ENCODE results near the gene TMEM184A. TPM values are rescaled to one million over a fixed set of nuclear protein-coding genes. Genes with fewer than 3 reads are reported as not detected.

Gene TMEM184A
- polyA plus RNA-seq, 2 donors: 80.2 to 187 TPM

DNA sequence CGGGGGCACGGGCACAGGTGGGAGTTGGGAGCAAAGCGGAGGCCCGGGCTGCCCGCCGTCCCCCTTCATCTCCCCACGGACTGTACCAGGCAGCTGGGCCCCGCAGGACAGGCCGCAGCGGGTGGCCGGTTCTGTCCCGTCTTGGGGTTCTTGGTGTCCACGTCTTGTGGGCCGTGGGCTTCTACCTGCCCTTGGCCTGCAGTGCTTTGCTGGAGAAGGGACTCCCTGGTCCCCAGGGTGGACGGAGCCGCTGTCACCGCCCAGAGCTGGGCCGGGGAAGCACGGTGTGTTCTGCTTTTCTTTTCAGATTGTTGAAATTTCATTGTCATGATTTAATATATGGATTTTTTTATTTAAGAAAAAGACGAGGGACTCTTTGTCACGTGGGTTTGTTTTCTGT is 13.7 kb downstream of the TMEM184A start:
- Histone ChIP-seq H3K27me3 (ENCODE audit: control insufficient read depth in 1 of 2, insufficient read depth in 2 of 2, low read length in 2 of 2) (no peaks in the 10 kb centered on the region), H3K9me3 (ENCODE audit: control insufficient read depth in 2 of 2, insufficient read depth in 1 of 2, low read depth in 1 of 2, low read length in 1 of 2) (no peaks in the 10 kb centered on the region), H3K4me1 (ENCODE audit: control insufficient read depth in 2 of 2, insufficient read depth in 2 of 2, low read length in 1 of 2) (peaks cover 0 to 33% of the 10 kb centered on the region in 2 donors), H3K36me3 (ENCODE audit: control insufficient read depth in 2 of 2, insufficient read depth in 2 of 2, low read length in 1 of 2) (peaks cover 0 to 53% of the 10 kb centered on the region in 2 donors), H3K4me3 (ENCODE audit: low read depth in 1 of 2, low read length in 2 of 2) (no peak overlapping the region), H3K27ac (ENCODE audit: low read depth in 2 of 2, low read length in 1 of 2) (no peak overlapping the region)
- WGBS, 2 donors: 87 to 89% methylated on average over 21 of the region's 21 CpGs

DNA sequence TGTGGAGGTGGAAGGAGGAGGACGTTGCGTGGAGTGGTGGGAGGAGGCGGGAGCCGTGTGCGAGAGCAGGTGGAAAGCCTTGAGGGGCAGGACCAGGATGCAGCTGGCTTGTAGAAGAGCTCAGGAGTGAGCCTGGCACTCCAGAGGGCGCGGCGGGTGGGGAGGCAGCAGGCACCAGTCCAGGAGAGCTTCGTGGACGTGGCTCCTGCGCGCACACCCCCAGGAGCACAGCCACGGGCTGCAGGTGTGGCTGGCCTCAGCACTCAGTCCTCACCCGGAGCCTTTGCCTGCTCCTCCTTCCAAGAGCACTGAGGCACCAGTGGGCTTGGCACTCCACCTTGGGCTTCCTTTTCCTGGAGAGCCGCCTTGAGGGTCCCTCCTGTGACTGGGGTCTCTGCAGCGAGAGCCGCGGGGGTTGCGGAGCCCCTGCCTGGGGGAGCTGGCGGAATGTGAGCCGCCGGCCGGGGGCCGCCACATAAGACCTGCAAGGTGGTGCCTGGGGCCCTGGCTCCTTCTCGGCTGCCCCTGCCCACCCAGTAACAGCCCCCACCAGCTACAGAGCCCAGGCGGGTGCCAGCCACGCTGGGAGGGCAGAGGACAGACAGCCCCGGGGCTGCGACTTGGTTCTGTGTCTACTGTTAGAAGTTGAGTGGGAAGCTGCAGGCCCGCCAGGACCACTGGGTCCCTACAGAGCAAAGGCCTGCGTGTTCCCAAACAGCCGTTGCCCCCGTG is 14.4 kb downstream of the TMEM184A start:
- WGBS, 2 donors: 85 to 88% methylated on average over 29 to 33 of the region's 33 CpGs
- Histone ChIP-seq H3K36me3 (ENCODE audit: control insufficient read depth in 2 of 2, insufficient read depth in 2 of 2, low read length in 1 of 2) (peaks cover 0 to 50% of the 10 kb centered on the region in 2 donors), H3K9me3 (ENCODE audit: control insufficient read depth in 2 of 2, insufficient read depth in 1 of 2, low read depth in 1 of 2, low read length in 1 of 2) (no peaks in the 10 kb centered on the region), H3K27ac (ENCODE audit: low read depth in 2 of 2, low read length in 1 of 2) (no peak overlapping the region), H3K4me3 (ENCODE audit: low read depth in 1 of 2, low read length in 2 of 2) (no peak overlapping the region), H3K4me1 (ENCODE audit: control insufficient read depth in 2 of 2, insufficient read depth in 2 of 2, low read length in 1 of 2) (peaks cover 5 to 38% of the 10 kb centered on the region in 2 donors), H3K27me3 (ENCODE audit: control insufficient read depth in 1 of 2, insufficient read depth in 2 of 2, low read length in 2 of 2) (no peaks in the 10 kb centered on the region)

DNA sequence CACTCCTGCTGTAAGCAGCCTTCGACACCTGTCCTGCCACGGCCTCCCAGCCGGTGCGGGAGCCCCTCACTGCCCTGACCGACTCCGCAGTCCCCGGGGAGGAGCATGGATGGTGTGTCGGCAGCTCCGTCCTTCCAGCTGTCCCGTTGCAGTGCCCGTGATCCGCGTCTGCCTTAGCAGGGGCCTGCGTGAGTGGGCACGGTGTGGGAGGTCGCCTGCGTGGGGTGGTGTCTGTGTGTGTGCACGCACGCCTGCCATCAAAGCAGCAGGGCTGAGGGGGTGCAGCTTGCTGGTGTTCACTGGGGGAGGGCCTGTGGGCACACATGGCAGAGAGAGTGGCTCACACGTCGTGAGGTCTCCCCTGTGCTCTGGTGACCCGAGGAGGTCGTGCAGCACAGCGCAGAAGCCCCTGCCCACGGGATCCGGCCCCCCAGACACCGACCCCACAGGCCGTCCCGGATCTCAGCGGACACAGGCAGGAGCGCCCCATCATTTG is 15.2 kb downstream of the TMEM184A start:
- 91 to 94% methylated on average over 31 of the region's 31 CpGs for WGBS, 2 donors

DNA sequence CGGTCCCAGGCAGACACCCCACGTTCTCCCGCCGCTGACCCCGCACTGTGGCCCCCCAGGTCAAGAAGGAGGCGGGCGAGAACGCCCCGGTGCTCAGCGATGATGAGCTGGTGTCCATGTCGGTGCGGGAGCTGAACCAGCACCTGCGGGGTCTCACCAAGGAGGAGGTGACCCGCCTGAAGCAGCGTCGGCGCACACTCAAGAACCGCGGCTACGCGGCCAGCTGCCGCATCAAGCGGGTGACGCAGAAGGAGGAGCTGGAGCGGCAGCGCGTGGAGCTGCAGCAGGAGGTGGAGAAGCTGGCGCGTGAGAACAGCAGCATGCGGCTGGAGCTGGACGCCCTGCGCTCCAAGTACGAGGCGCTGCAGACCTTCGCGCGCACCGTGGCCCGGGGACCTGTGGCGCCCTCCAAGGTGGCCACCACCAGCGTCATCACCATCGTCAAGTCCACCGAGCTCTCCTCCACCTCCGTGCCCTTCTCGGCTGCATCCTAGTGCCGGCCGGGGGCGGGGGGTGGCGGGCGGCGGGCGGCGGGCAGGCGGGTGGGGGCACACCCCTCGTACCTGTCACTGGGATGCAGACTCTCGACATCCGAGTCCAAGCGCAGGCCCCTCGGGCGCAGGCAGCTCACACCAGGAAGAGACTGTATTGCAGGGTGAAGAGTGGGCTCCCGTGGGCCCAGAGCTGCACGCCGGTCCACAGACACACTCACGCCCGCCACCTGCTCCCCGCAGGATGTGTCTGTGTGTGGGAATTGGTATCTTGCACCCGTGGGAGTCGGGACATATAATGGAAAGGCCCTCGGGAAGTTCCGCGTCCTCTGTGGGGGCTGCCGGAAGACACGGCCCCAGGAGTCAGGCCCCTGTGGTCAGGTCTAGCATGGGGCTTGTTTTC is 15.9 kb downstream of the TMEM184A start:
- no peaks in the 10 kb centered on the region for H3K27me3 ChIP-seq (ENCODE audit: control insufficient read depth in 1 of 2, insufficient read depth in 2 of 2, low read length in 2 of 2)
- peaks cover 0 to 46% of the 10 kb centered on the region in 2 donors for H3K36me3 ChIP-seq (ENCODE audit: control insufficient read depth in 2 of 2, insufficient read depth in 2 of 2, low read length in 1 of 2)
- H3K4me1 ChIP-seq (ENCODE audit: control insufficient read depth in 2 of 2, insufficient read depth in 2 of 2, low read length in 1 of 2): peaks cover 5 to 37% of the 10 kb centered on the region in 2 donors
- WGBS, 2 donors: 93 to 96% methylated on average over 70 to 73 of the region's 73 CpGs
- no peak overlapping the region for H3K27ac ChIP-seq (ENCODE audit: low read depth in 2 of 2, low read length in 1 of 2)
- no peak overlapping the region for H3K4me3 ChIP-seq (ENCODE audit: low read depth in 1 of 2, low read length in 2 of 2)
- H3K9me3 ChIP-seq (ENCODE audit: control insufficient read depth in 2 of 2, insufficient read depth in 1 of 2, low read depth in 1 of 2, low read length in 1 of 2): no peaks in the 10 kb centered on the region

More for the DNA sequence above, 15.2 kb downstream of the TMEM184A start:
- H3K9me3 ChIP-seq (ENCODE audit: control insufficient read depth in 2 of 2, insufficient read depth in 1 of 2, low read depth in 1 of 2, low read length in 1 of 2): no peaks in the 10 kb centered on the region
- peaks cover 0 to 51% of the 10 kb centered on the region in 2 donors for H3K36me3 ChIP-seq (ENCODE audit: control insufficient read depth in 2 of 2, insufficient read depth in 2 of 2, low read length in 1 of 2)
- H3K4me3 ChIP-seq (ENCODE audit: low read depth in 1 of 2, low read length in 2 of 2): no peak overlapping the region
- H3K27me3 ChIP-seq (ENCODE audit: control insufficient read depth in 1 of 2, insufficient read depth in 2 of 2, low read length in 2 of 2): no peaks in the 10 kb centered on the region
- no peak overlapping the region for H3K27ac ChIP-seq (ENCODE audit: low read depth in 2 of 2, low read length in 1 of 2)
- peaks cover 5 to 39% of the 10 kb centered on the region in 2 donors for H3K4me1 ChIP-seq (ENCODE audit: control insufficient read depth in 2 of 2, insufficient read depth in 2 of 2, low read length in 1 of 2)

DNA sequence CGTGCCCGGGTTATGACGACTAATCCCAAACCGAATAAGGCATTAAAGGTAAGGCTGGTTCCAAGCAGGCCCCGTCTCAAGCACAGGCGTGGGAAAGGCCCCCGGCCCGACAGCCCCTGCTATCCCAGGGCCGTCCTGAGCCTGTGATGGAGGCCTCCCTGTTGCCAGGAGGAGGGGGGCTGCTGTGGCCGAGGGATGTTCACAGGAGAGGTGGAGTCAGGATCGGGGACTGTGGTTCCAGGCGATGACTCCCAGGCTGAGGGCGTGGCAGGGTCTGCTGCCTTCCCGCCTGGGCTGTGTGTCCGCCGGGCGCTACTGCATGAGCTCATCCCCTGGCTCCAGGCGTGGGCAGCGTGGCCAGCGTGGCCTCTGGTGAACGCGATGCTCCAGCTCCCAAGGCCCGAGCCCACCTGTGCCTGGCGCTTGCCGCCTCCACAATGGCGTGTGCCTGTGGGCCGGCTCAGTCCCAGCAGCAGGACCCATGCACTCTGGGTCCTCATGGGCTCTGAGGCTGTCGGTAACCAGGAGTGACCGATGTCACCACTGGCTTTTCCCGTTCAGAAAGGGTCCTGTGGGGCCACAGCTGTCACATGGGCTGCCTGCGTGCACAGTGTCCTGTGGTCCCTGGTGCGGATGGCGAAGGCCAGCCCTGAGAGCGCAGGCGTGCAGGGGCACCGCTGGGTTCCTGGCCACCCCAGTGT is 16.7 kb downstream of the TMEM184A start:
- Histone ChIP-seq H3K9me3 (ENCODE audit: control insufficient read depth in 2 of 2, insufficient read depth in 1 of 2, low read depth in 1 of 2, low read length in 1 of 2) (no peaks in the 10 kb centered on the region), H3K4me3 (ENCODE audit: low read depth in 1 of 2, low read length in 2 of 2) (no peak overlapping the region), H3K27me3 (ENCODE audit: control insufficient read depth in 1 of 2, insufficient read depth in 2 of 2, low read length in 2 of 2) (no peaks in the 10 kb centered on the region), H3K36me3 (ENCODE audit: control insufficient read depth in 2 of 2, insufficient read depth in 2 of 2, low read length in 1 of 2) (peaks cover 0 to 43% of the 10 kb centered on the region in 2 donors), H3K4me1 (ENCODE audit: control insufficient read depth in 2 of 2, insufficient read depth in 2 of 2, low read length in 1 of 2) (peaks cover 8 to 34% of the 10 kb centered on the region in 2 donors), H3K27ac (ENCODE audit: low read depth in 2 of 2, low read length in 1 of 2) (no peak overlapping the region)
- WGBS, 2 donors: 81 to 88% methylated on average over 34 to 36 of the region's 36 CpGs

DNA sequence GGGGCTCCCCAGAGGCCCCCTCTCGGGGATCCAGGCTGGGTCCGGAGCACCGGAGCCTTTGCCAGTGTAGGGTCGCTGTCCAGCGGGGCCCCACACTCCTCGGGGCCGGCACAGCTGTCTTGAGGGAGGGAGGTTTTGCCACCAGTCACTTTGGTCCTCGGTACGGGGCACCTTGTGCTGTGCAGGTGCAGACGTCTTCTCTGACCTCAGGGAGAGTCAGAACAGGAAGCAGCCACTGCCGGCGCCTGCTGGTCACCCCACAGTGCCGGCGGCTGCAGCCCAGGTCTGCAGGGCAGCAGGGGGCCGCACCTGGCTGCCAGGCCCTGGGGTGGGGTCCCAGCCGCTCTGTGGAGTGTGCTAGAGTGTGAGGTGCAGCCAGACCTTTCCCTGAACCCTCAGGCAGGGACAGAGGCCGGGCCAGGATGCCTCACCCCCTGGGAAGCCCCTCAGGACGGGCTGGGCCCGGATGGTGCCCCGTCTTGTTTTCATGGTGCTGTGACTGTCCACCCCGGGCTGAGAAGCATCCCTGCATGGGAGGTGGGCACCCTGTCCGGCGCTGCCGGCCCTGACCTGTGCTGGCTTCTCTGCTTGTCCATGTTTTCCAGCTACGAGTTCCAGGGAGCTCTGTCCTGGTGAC is 17.3 kb downstream of the TMEM184A start:
- 72 to 73% methylated on average over 25 of the region's 25 CpGs for WGBS, 2 donors
- Histone ChIP-seq H3K4me3 (ENCODE audit: low read depth in 1 of 2, low read length in 2 of 2) (no peak overlapping the region), H3K27ac (ENCODE audit: low read depth in 2 of 2, low read length in 1 of 2) (peak overlapping the region; percentile 20 to 77), H3K9me3 (ENCODE audit: control insufficient read depth in 2 of 2, insufficient read depth in 1 of 2, low read depth in 1 of 2, low read length in 1 of 2) (no peaks in the 10 kb centered on the region), H3K27me3 (ENCODE audit: control insufficient read depth in 1 of 2, insufficient read depth in 2 of 2, low read length in 2 of 2) (no peaks in the 10 kb centered on the region), H3K36me3 (ENCODE audit: control insufficient read depth in 2 of 2, insufficient read depth in 2 of 2, low read length in 1 of 2) (peaks cover 0 to 38% of the 10 kb centered on the region in 2 donors), H3K4me1 (ENCODE audit: control insufficient read depth in 2 of 2, insufficient read depth in 2 of 2, low read length in 1 of 2) (peaks cover 11 to 35% of the 10 kb centered on the region in 2 donors)

DNA sequence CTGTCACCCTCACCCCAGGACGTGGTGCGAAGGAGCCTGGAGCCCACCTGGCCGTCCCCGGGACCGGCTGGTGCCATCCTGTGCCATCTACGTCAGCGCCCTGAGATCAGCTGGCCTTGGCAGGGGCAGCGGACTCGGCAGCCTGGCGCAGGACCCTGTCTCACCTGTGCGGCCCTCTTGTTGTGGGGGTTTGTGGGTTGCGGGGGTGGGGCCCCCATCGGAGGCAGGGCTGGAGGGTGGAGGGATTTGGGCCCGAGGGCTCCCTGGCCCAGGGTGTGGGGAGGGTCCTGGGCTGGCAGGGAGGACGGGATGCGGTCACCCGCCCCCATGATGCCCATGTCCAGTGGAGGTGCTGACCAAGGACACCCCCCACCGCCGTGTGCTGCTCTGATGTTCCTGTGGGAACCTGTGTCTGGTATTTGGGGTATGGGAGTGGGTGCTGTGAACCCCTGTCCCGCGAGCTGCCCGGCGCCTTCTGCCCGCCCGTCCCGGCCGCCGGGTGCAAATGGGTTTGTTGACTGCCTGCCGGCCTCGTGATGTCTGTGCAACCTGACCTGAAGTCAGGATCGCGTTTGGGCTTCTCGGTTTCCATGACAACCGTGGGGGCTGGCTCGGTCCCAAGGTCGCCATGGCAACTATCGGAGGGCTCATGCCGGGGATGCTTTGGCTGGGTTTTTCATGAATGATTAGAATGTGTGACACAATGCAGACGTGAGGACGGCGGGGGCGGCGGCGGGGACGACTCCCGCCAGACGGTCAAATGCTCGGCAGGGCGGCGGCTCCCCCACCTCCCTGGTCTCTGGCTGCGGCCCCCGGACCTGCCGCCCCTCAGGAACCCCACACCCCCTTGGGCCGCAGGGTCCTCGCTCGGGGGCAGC is 18.2 kb downstream of the TMEM184A start:
- peaks cover 13 to 40% of the 10 kb centered on the region in 2 donors for H3K4me1 ChIP-seq (ENCODE audit: control insufficient read depth in 2 of 2, insufficient read depth in 2 of 2, low read length in 1 of 2)
- H3K27ac ChIP-seq (ENCODE audit: low read depth in 2 of 2, low read length in 1 of 2): peak overlapping the region; percentile 77 to 83
- peak overlapping the region; percentile 13 to 48 for H3K4me3 ChIP-seq (ENCODE audit: low read depth in 1 of 2, low read length in 2 of 2)
- H3K27me3 ChIP-seq (ENCODE audit: control insufficient read depth in 1 of 2, insufficient read depth in 2 of 2, low read length in 2 of 2): no peaks in the 10 kb centered on the region
- H3K36me3 ChIP-seq (ENCODE audit: control insufficient read depth in 2 of 2, insufficient read depth in 2 of 2, low read length in 1 of 2): peaks cover 0 to 38% of the 10 kb centered on the region in 2 donors
- WGBS, 2 donors: 25 to 31% methylated on average over 50 to 56 of the region's 56 CpGs
- H3K9me3 ChIP-seq (ENCODE audit: control insufficient read depth in 2 of 2, insufficient read depth in 1 of 2, low read depth in 1 of 2, low read length in 1 of 2): no peaks in the 10 kb centered on the region

DNA sequence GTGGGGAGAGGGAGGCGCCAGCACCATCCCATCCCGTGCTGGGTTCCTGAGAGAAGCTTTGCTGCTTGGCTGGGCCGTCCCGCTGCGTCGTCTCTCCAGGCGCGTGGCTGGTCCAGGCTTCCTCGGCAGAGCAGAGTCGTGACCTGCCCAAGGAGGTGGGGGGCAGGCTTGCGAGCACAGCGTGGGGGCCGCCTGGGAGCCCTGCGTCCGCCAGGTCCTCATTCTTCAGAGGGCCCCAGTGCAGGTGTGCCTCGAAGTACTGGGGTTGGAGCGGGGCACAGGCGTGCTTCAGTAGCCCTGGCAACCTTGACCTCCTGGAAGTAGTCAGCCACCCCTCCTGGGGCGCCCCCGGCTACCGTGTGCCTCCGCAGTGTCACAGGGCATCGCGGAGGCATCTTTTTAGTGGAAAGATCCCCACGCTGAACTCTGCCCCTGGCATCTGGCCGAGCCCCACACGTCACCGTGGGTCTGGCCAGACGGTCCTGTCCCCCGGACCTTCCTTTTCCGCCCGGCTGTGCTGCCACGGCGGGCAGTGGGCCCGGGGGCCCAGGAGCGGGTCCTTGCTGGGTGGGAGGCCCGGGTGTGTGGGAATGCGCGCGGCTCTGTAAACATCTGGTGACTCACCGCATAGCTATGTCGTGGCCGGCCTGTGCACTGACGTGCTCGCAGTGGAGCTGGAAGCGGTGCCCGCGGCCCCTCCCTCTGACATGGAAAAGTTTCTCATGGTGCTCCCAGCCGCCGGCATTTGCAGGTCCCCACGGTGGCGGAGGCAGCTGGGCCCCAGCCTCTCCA is 19.1 kb downstream of the TMEM184A start:
- Histone ChIP-seq H3K27ac (ENCODE audit: low read depth in 2 of 2, low read length in 1 of 2) (peak overlapping the region; percentile 77 to 92), H3K4me3 (ENCODE audit: low read depth in 1 of 2, low read length in 2 of 2) (peak overlapping the region; percentile 15 to 48), H3K4me1 (ENCODE audit: control insufficient read depth in 2 of 2, insufficient read depth in 2 of 2, low read length in 1 of 2) (peaks cover 15 to 41% of the 10 kb centered on the region in 2 donors), H3K9me3 (ENCODE audit: control insufficient read depth in 2 of 2, insufficient read depth in 1 of 2, low read depth in 1 of 2, low read length in 1 of 2) (no peaks in the 10 kb centered on the region), H3K27me3 (ENCODE audit: control insufficient read depth in 1 of 2, insufficient read depth in 2 of 2, low read length in 2 of 2) (no peaks in the 10 kb centered on the region), H3K36me3 (ENCODE audit: control insufficient read depth in 2 of 2, insufficient read depth in 2 of 2, low read length in 1 of 2) (peaks cover 0 to 35% of the 10 kb centered on the region in 2 donors)
- WGBS, 2 donors: 17 to 20% methylated on average over 47 to 52 of the region's 52 CpGs

All from esophagus (tissue), 2 donors.